Kidney (tissue), 14 donors: ENCODE data around the gene BIN1. TPM values are rescaled to one million over a fixed set of nuclear protein-coding genes. Genes with fewer than 3 reads are reported as not detected.
A peak's percentile ranks its signal among the peaks of the same experiment; 100 is the strongest.
"Not testable (repeated sequence)": the region's sequence is repeated elsewhere in the genome, so short reads cannot be mapped to it uniquely, and the experiment has no call there.

Source experiments
- DNase-seq, 5 donors: peaks; one replicate each; pipeline ENCODE4 v3.0.0-alpha.2; 2013 to 2020
- FAIRE-seq: peaks from 2 replicates; lab custom pipeline; 2012; peaks lifted over from hg19 to GRCh38; lab: Jason Lieb, UNC
- H3K27ac ChIP-seq, 2 donors: one replicate each; pipeline ENCODE4 v1.7.0; 2013; ENCODE audit warnings: low read depth in 2 of 2, low read length in 2 of 2, inconsistent platforms in 1 of 2
- H3K27me3 ChIP-seq: one replicate; pipeline ENCODE4 v1.7.1; 2013; ENCODE audit warnings: low read length, inconsistent platforms; ENCODE audit not compliant: control insufficient read depth, insufficient read depth
- H3K36me3 ChIP-seq, 3 donors: one replicate each; pipeline versions ENCODE4 v1.7.0 to v1.7.1; 2013; ENCODE audit warnings: low read length in 3 of 3, control low read depth in 1 of 3, inconsistent platforms in 1 of 3; ENCODE audit not compliant: insufficient read depth in 3 of 3, control insufficient read depth in 2 of 3
- H3K4me1 ChIP-seq, 3 donors: one replicate each; pipeline versions ENCODE4 v1.7.0 to v1.7.1; 2013; ENCODE audit warnings: low read length in 3 of 3, inconsistent platforms in 1 of 3, low read depth in 1 of 3; ENCODE audit not compliant: control insufficient read depth in 2 of 3, insufficient read depth in 2 of 3
- H3K4me3 ChIP-seq, 3 donors: one replicate each; pipeline versions ENCODE4 v1.7.0 to v1.8.1; 2013; ENCODE audit warnings: low read length in 3 of 3, control low read depth in 1 of 3, inconsistent platforms in 1 of 3
- H3K9ac ChIP-seq, 3 donors: one replicate each; pipeline versions ENCODE4 v1.7.0 to v1.7.1; 2013; ENCODE audit warnings: low read length in 3 of 3, control low read depth in 1 of 3, inconsistent platforms in 1 of 3
- H3K9me3 ChIP-seq, 3 donors: one replicate each; pipeline versions ENCODE4 v1.7.0 to v1.7.1; 2013; ENCODE audit warnings: low read length in 3 of 3, control low read depth in 1 of 3, inconsistent platforms in 1 of 3; ENCODE audit not compliant: control insufficient read depth in 2 of 3, insufficient read depth in 1 of 3
- CTCF ChIP-seq: IDR thresholded peaks from 3 replicates; pipeline ENCODE4 v1.5.1; 2012; ENCODE audit warnings: mild to moderate bottlenecking, moderate library complexity, borderline replicate concordance; ENCODE audit not compliant: insufficient read depth; ENCODE audit errors: extremely low read depth
- intact Hi-C: fragments of 100-400 bp; cut with DNase I; formaldehyde crosslinking; loops from one replicate; pipeline ENCODE4 v1.11.1; 2022
- polyA plus RNA-seq: library from polyadenylated mRNA; stranded (reverse); fragments of 350-450 nt; fragmentation: Illumina TruSeq; extraction: RNeasy Lipid Tissue Mini Kit (QIAGEN cat#74804); gene quantifications from one replicate; pipeline ENCODE4 v1.2.3, GENCODE V29; 2014; ENCODE audit warnings: low read depth, low replicate concordance; ENCODE audit not compliant: insufficient read depth
- total RNA-seq: library from RNA; stranded (reverse); fragmentation: NEBNext Ultra II Directional; extraction: Animal tissue kit (Norgen Biotek cat#: 25700); gene quantifications from one replicate; pipeline ENCODE4 v1.2.1, GENCODE V29; 2021
- donor health status: control.
- donor health status: control.
- donor health status: control.
- donor health status: control.
- donor health status: control.
- donor health status: DM: yes; HTN: yes; CAD: no.
- donor health status: Normal renal cell carcinoma (clear cell type).

BIN1 gene
- total and polyA plus RNA-seq, 2 donors from 2014 or later, result 121 to 167 TPM

GRCh38 chr2:127029350-127030051 is 77.5 kb downstream of the BIN1 start:
- Histone ChIP-seq H3K27me3 (no peaks in the 10 kb centered on the region), H3K9me3 (no peaks in the 10 kb centered on the region), H3K36me3 (no peaks in the 10 kb centered on the region), H3K4me1 (peaks cover 0 to 11% (median 0%) of the 10 kb centered on the region in 3 donors), H3K9ac (no peak overlapping the region), H3K27ac (no peak overlapping the region), H3K4me3 (no peak overlapping the region)
- DNase-seq (no peak), FAIRE-seq (no peak)
- intact Hi-C loops, result no loop called here
- no peak for TF ChIP-seq CTCF

- H3K4me3 ChIP-seq, intact Hi-C loops, DNase-seq, H3K9me3 ChIP-seq, H3K27me3 ChIP-seq, H3K27ac ChIP-seq, H3K9ac ChIP-seq, FAIRE-seq, H3K36me3 ChIP-seq: not testable (repeated sequence)
- peaks cover 0 to 11% (median 0%) of the 10 kb centered on the region in 3 donors for H3K4me1 ChIP-seq
Measured at GRCh38 chr2:127028745-127029144, 78.2 kb downstream of the BIN1 start.

- Histone ChIP-seq H3K4me1 (peaks cover 0 to 11% (median 0%) of the 10 kb centered on the region in 3 donors), H3K27me3 (no peaks in the 10 kb centered on the region), H3K9ac (no peak overlapping the region), H3K4me3 (no peak overlapping the region), H3K9me3 (no peaks in the 10 kb centered on the region), H3K27ac (no peak overlapping the region), H3K36me3 (no peaks in the 10 kb centered on the region)
- intact Hi-C loops, result no loop called here
- TF ChIP-seq CTCF, result no peak
- DNase-seq (no peak), FAIRE-seq (no peak)
Measured at GRCh38 chr2:127027715-127028114, 79.2 kb downstream of the BIN1 start.

- no peaks in the 10 kb centered on the region for H3K9me3 ChIP-seq
- peaks cover 0 to 11% (median 0%) of the 10 kb centered on the region in 3 donors for H3K4me1 ChIP-seq
- no peak overlapping the region for H3K27ac ChIP-seq
- intact Hi-C loops, result no loop called here
- no peaks in the 10 kb centered on the region for H3K27me3 ChIP-seq
- peak overlapping the region; percentile 57 to 74 (median 71) for H3K4me3 ChIP-seq
- peak overlapping the region in 1 of 3 donors; percentile 47 for H3K9ac ChIP-seq
- DNase-seq (peak; percentile 82 to 91 (median 88)), FAIRE-seq (no peak)
- H3K36me3 ChIP-seq, result no peaks in the 10 kb centered on the region
- no peak for TF ChIP-seq CTCF
Measured at GRCh38 chr2:127025359-127026166, 81.4 kb downstream of the BIN1 start.
